Measurements from ENCODE around the gene CRABP2. TPM values are rescaled to one million over a fixed set of nuclear protein-coding genes. Genes with fewer than 3 reads are reported as not detected.

The CRABP2 gene
- total and polyA plus RNA-seq, 2 of the 13 experiments (the other 11 are each of a cell fraction or from before 2014, with no cell fraction given), result 0.40 to 0.60 TPM

DNA sequence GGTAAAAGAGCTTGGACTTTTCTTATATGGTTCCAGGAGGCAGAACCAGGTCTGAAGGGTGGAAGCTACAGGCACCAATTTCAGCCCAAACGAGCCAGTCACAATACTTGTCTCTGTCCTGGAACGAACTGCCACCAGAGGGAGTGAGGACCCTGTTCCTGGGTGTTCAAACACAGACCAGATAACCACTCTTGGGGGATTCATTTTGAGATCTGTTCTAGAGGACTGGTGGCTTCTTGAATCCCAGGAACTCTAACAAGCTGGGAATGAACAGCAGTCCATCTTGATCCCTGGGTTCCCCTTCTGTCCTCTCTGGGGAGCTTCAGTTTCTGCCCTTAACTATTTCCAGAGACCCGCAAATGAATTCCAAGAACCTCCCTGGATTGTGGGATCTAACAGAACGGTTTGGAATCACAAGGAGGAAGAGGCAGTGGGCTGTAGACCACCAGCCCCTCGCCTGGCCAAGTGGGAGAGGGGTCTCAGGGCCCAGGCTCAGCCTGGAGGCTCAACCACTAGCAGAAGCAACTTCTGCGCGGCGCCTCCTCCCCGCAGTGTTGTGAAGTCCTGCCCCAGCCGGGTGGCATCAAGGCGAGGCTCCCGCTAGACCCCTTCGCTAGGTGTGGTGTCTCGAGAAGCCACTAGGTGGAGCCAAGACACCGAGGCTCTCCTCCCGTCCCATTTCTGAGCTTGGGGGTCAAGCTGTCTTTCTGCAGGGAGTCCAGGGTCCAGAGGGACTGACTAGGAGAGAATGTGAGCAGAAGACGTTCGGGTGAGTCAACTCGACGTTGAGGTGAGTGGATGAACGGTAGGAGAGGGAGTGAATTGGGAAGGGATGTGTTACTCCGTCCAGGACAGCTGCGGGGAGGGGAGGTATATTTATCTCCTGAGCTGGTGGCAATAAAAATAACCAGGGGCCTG is 16.1 kb downstream of the CRABP2 start (continued):
- no peak for TF ChIP-seq ZIK1 (CRISPR knock-in tag; IDR thresholded peaks at IDR 0.05; ENCODE audit: borderline replicate concordance, low read depth)
- TF ChIP-seq, protein P1, sequence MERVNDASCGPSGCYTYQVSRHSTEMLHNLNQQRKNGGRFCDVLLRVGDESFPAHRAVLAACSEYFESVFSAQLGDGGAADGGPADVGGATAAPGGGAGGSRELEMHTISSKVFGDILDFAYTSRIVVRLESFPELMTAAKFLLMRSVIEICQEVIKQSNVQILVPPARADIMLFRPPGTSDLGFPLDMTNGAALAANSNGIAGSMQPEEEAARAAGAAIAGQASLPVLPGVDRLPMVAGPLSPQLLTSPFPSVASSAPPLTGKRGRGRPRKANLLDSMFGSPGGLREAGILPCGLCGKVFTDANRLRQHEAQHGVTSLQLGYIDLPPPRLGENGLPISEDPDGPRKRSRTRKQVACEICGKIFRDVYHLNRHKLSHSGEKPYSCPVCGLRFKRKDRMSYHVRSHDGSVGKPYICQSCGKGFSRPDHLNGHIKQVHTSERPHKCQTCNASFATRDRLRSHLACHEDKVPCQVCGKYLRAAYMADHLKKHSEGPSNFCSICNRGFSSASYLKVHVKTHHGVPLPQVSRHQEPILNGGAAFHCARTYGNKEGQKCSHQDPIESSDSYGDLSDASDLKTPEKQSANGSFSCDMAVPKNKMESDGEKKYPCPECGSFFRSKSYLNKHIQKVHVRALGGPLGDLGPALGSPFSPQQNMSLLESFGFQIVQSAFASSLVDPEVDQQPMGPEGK (CRISPR knock-in tag; IDR thresholded peaks at IDR 0.05), result peak; percentile 74
- no peak; the same call in 1 of the 2 replicates for TF ChIP-seq SMAD1 (CRISPR knock-in tag; IDR thresholded peaks at IDR 0.05; ENCODE audit: borderline replicate concordance, low read depth)
- TF ChIP-seq, protein P2, sequence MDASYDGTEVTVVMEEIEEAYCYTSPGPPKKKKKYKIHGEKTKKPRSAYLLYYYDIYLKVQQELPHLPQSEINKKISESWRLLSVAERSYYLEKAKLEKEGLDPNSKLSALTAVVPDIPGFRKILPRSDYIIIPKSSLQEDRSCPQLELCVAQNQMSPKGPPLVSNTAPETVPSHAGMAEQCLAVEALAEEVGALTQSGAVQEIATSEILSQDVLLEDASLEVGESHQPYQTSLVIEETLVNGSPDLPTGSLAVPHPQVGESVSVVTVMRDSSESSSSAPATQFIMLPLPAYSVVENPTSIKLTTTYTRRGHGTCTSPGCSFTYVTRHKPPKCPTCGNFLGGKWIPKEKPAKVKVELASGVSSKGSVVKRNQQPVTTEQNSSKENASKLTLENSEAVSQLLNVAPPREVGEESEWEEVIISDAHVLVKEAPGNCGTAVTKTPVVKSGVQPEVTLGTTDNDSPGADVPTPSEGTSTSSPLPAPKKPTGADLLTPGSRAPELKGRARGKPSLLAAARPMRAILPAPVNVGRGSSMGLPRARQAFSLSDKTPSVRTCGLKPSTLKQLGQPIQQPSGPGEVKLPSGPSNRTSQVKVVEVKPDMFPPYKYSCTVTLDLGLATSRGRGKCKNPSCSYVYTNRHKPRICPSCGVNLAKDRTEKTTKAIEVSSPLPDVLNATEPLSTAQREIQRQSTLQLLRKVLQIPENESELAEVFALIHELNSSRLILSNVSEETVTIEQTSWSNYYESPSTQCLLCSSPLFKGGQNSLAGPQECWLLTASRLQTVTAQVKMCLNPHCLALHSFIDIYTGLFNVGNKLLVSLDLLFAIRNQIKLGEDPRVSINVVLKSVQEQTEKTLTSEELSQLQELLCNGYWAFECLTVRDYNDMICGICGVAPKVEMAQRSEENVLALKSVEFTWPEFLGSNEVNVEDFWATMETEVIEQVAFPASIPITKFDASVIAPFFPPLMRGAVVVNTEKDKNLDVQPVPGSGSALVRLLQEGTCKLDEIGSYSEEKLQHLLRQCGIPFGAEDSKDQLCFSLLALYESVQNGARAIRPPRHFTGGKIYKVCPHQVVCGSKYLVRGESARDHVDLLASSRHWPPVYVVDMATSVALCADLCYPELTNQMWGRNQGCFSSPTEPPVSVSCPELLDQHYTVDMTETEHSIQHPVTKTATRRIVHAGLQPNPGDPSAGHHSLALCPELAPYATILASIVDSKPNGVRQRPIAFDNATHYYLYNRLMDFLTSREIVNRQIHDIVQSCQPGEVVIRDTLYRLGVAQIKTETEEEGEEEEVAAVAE (CRISPR knock-in tag; IDR thresholded peaks at IDR 0.05; ENCODE audit: borderline replicate concordance), result no peak
- TF ChIP-seq ZNF337 (CRISPR knock-in tag; IDR thresholded peaks at IDR 0.05; ENCODE audit: borderline replicate concordance, low read depth), result no peak
- TF ChIP-seq ZNF468 (CRISPR knock-in tag; IDR thresholded peaks at IDR 0.05), result no peak
- no peak for TF ChIP-seq MTA3 (CRISPR knock-in tag; IDR thresholded peaks at IDR 0.05)
- no peak for TF ChIP-seq FOXC1 (CRISPR knock-in tag; IDR thresholded peaks at IDR 0.05; ENCODE audit: borderline replicate concordance)
- TF ChIP-seq, protein P3, sequence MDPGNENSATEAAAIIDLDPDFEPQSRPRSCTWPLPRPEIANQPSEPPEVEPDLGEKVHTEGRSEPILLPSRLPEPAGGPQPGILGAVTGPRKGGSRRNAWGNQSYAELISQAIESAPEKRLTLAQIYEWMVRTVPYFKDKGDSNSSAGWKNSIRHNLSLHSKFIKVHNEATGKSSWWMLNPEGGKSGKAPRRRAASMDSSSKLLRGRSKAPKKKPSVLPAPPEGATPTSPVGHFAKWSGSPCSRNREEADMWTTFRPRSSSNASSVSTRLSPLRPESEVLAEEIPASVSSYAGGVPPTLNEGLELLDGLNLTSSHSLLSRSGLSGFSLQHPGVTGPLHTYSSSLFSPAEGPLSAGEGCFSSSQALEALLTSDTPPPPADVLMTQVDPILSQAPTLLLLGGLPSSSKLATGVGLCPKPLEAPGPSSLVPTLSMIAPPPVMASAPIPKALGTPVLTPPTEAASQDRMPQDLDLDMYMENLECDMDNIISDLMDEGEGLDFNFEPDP (CRISPR knock-in tag; conservative IDR thresholded peaks at IDR 0.05), result no peak
- TF ChIP-seq GATAD2A (CRISPR knock-in tag; IDR thresholded peaks at IDR 0.05), result peak; percentile 45; the same call in 1 of the 2 replicates
- TF ChIP-seq ZBTB20 (CRISPR knock-in tag; IDR thresholded peaks at IDR 0.05; ENCODE audit: borderline replicate concordance, low read depth), result no peak
- TF ChIP-seq RBFOX2 (IDR thresholded peaks at IDR 0.05; ENCODE audit: low read depth, low read length), result no peak
- TF ChIP-seq MTERF4 (CRISPR knock-in tag; IDR thresholded peaks at IDR 0.05), result no peak
- TF ChIP-seq PBX3 (CRISPR knock-in tag; IDR thresholded peaks at IDR 0.05; ENCODE audit: borderline replicate concordance), result no peak
- no peak for TF ChIP-seq ZNF275 (CRISPR knock-in tag; IDR thresholded peaks at IDR 0.05; ENCODE audit: borderline replicate concordance)
- TF ChIP-seq FLYWCH1 (CRISPR knock-in tag; IDR thresholded peaks at IDR 0.05), result no peak
